ENCODE results near the gene YPEL2. TPM values are rescaled to one million over a fixed set of nuclear protein-coding genes. Genes with fewer than 3 reads are reported as not detected.

The YPEL2 gene
- total RNA-seq, 1 experiment from 2014 or later = 4.7 TPM

DNA sequence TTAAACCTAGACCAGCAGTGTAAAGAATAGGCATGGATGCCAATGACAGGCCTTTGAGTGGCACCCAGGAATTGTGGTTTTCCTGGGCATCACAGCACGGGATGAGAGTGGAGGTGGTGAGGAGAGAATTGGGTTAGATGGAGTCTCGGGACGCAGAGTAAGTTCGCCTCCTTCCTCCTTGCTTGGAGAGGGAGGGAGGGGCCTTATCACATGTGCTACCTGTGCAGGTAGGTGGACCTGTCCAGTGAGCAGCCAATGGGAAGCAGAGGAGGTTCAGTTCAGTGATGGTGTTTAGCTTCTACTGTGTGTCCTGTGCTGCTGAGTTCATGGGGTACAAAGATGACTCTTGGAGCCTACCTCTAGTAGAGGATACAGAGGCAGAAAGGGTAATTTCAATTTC, 14.9 kb downstream of the YPEL2 start:
- Histone ChIP-seq H3K36me3 (ENCODE audit: control insufficient read depth in 1 of 2, insufficient read depth in 2 of 2, low read length in 2 of 2) (no peaks in the 10 kb centered on the region), H3K4me1 (ENCODE audit: control insufficient read depth in 1 of 2, insufficient read depth in 2 of 2, low read length in 2 of 2) (no peaks in the 10 kb centered on the region), H3K79me2 (ENCODE audit: insufficient read depth, low read length) (no peaks in the 10 kb centered on the region), H4K20me1 (ENCODE audit: insufficient read depth) (no peaks in the 10 kb centered on the region), H3K27ac (ENCODE audit: low read depth, low read length) (no peak overlapping the region), H3K4me2 (ENCODE audit: low read length) (no peak overlapping the region), H3K27me3 (ENCODE audit: insufficient read depth, low read length) (peaks cover 17% of the 10 kb centered on the region; the same call in 1 of the 2 replicates), H3K9ac (ENCODE audit: low read length) (no peak overlapping the region), H3K4me3 (replicated peaks in 1 of 2; ENCODE audit: low read depth in 1 of 2, low read length in 2 of 2) (no peak overlapping the region), H3K9me2 (ENCODE audit: insufficient read depth) (no peaks in the 10 kb centered on the region), H2AFZ (ENCODE audit: low read depth, low read length, poor library complexity, severe bottlenecking) (no peak overlapping the region), H3K9me3 (ENCODE audit: control insufficient read depth in 1 of 2, insufficient read depth in 1 of 2, low read depth in 1 of 2, low read length in 2 of 2) (no peaks in the 10 kb centered on the region)
- ChIA-PET POLR2A (no interaction called here), RAD21 (ENCODE audit: low non-redundant PET in 1 of 2, low total read pairs in 2 of 2, uncharacterized antibody in 2 of 2, unreplicated experiment in 2 of 2) (no interaction called here), CTCF (no interaction called here)
- intact Hi-C loops (cut with micrococcal nuclease) = no loop called here
- no peak for DNase-seq (ENCODE audit: low read depth, low spot score)
- no peak for TF ChIP-seq ELF1 (IDR thresholded peaks at IDR 0.05; ENCODE audit: borderline replicate concordance, low read depth)
- no peak for TF ChIP-seq CEBPB (IDR thresholded peaks at IDR 0.05; ENCODE audit: low read depth)
- no peak for TF ChIP-seq ZFX (IDR thresholded peaks at IDR 0.05)
- TF ChIP-seq, protein P1, sequence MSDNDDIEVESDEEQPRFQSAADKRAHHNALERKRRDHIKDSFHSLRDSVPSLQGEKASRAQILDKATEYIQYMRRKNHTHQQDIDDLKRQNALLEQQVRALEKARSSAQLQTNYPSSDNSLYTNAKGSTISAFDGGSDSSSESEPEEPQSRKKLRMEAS (IDR thresholded peaks at IDR 0.05) = no peak
- TF ChIP-seq CBX3 (IDR thresholded peaks at IDR 0.05; ENCODE audit: low read depth) = no peak
- TF ChIP-seq, protein P2, sequence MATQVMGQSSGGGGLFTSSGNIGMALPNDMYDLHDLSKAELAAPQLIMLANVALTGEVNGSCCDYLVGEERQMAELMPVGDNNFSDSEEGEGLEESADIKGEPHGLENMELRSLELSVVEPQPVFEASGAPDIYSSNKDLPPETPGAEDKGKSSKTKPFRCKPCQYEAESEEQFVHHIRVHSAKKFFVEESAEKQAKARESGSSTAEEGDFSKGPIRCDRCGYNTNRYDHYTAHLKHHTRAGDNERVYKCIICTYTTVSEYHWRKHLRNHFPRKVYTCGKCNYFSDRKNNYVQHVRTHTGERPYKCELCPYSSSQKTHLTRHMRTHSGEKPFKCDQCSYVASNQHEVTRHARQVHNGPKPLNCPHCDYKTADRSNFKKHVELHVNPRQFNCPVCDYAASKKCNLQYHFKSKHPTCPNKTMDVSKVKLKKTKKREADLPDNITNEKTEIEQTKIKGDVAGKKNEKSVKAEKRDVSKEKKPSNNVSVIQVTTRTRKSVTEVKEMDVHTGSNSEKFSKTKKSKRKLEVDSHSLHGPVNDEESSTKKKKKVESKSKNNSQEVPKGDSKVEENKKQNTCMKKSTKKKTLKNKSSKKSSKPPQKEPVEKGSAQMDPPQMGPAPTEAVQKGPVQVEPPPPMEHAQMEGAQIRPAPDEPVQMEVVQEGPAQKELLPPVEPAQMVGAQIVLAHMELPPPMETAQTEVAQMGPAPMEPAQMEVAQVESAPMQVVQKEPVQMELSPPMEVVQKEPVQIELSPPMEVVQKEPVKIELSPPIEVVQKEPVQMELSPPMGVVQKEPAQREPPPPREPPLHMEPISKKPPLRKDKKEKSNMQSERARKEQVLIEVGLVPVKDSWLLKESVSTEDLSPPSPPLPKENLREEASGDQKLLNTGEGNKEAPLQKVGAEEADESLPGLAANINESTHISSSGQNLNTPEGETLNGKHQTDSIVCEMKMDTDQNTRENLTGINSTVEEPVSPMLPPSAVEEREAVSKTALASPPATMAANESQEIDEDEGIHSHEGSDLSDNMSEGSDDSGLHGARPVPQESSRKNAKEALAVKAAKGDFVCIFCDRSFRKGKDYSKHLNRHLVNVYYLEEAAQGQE (IDR thresholded peaks at IDR 0.05; ENCODE audit: low read depth) = no peak
- no peak for TF ChIP-seq FOSL1 (IDR thresholded peaks at IDR 0.05; ENCODE audit: low read depth)
- TF ChIP-seq POLR2AphosphoS5 (IDR thresholded peaks at IDR 0.05; ENCODE audit: low read depth, low read length) = no peak
- no peak for TF ChIP-seq RAD21 (IDR thresholded peaks at IDR 0.05; ENCODE audit: low read depth)
- TF ChIP-seq, protein P3, sequence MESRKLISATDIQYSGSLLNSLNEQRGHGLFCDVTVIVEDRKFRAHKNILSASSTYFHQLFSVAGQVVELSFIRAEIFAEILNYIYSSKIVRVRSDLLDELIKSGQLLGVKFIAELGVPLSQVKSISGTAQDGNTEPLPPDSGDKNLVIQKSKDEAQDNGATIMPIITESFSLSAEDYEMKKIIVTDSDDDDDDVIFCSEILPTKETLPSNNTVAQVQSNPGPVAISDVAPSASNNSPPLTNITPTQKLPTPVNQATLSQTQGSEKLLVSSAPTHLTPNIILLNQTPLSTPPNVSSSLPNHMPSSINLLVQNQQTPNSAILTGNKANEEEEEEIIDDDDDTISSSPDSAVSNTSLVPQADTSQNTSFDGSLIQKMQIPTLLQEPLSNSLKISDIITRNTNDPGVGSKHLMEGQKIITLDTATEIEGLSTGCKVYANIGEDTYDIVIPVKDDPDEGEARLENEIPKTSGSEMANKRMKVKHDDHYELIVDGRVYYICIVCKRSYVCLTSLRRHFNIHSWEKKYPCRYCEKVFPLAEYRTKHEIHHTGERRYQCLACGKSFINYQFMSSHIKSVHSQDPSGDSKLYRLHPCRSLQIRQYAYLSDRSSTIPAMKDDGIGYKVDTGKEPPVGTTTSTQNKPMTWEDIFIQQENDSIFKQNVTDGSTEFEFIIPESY (IDR thresholded peaks at IDR 0.05; ENCODE audit: extremely low read depth, insufficient replicate concordance, low read length) = no peak
- TF ChIP-seq EZH2phosphoT487 (IDR thresholded peaks at IDR 0.05; ENCODE audit: borderline replicate concordance) = no peak
- no peak for TF ChIP-seq SIN3A (IDR thresholded peaks at IDR 0.05; ENCODE audit: low read depth)
- no peak for TF ChIP-seq TCF7L2 (IDR thresholded peaks at IDR 0.05; ENCODE audit: borderline replicate concordance, extremely low read depth, insufficient read depth, insufficient read length)
- no peak for TF ChIP-seq EGR1 (IDR thresholded peaks at IDR 0.05; ENCODE audit: low read depth)
- no peak for ATAC-seq
- no TSS peak for BruUV-seq (replicated peaks)

Measured in HCT116 (cell line).